Fibroblast of lung (primary cell): Measurements from ENCODE around the gene LARP1. TPM values are rescaled to one million over a fixed set of nuclear protein-coding genes. Genes with fewer than 3 reads are reported as not detected.

Source experiments
- DNase-seq, 2 donors: peaks; one replicate each; pipeline versions ENCODE4 v3.0.0 to v3.0.0-alpha.2; 2010; ENCODE audit warnings: low read depth in 2 of 2
- H2AFZ ChIP-seq: 2 replicates; pipeline ENCODE4 v1.5.1; 2012; ENCODE audit warnings: low read length, control low read depth, inconsistent platforms
- H3K27ac ChIP-seq: 2 replicates; pipeline ENCODE4 v1.5.1; 2011; ENCODE audit warnings: low read length, control low read depth; ENCODE audit not compliant: insufficient read depth
- H3K27me3 ChIP-seq: 2 replicates; pipeline ENCODE4 v1.5.1; 2011; ENCODE audit warnings: mild to moderate bottlenecking, low read length; ENCODE audit not compliant: control insufficient read depth, insufficient read depth
- H3K36me3 ChIP-seq: 2 replicates; pipeline ENCODE4 v1.5.1; 2011; ENCODE audit warnings: low read length; ENCODE audit not compliant: control insufficient read depth, insufficient read depth
- H3K4me1 ChIP-seq: 2 replicates; pipeline ENCODE4 v1.5.1; 2011; ENCODE audit warnings: low read length; ENCODE audit not compliant: control insufficient read depth, insufficient read depth; ENCODE audit errors: extremely low read depth
- H3K4me2 ChIP-seq: 2 replicates; pipeline ENCODE4 v1.5.1; 2011; ENCODE audit warnings: low read length, control low read depth; ENCODE audit not compliant: insufficient read depth; ENCODE audit errors: extremely low read depth
- H3K4me3 ChIP-seq, 4 experiments: fragments of 200-600 bp in 1 of 4; sonication (generic) in 1 of 4; replicated peaks in 1 of 4; 2 replicates each; pipeline ENCODE4 v1.5.1; 2011 to 2016; ENCODE audit warnings: low read length in 4 of 4, low read depth in 3 of 4, mild to moderate bottlenecking in 3 of 4, control low read depth in 2 of 4, inconsistent platforms in 1 of 4, mixed read lengths in 1 of 4; ENCODE audit not compliant: insufficient read depth in 1 of 4; ENCODE audit errors: control extremely low read depth in 1 of 4
- H3K79me2 ChIP-seq: 2 replicates; pipeline ENCODE4 v1.5.1; 2012; ENCODE audit warnings: mild to moderate bottlenecking, low read length, inconsistent platforms; ENCODE audit not compliant: control insufficient read depth, insufficient read depth
- H3K9ac ChIP-seq: 2 replicates; pipeline ENCODE4 v1.5.1; 2011; ENCODE audit warnings: mild to moderate bottlenecking, low read length, control low read depth; ENCODE audit not compliant: insufficient read depth
- H3K9me3 ChIP-seq: 2 replicates; pipeline ENCODE4 v1.5.1; 2012; ENCODE audit warnings: low read depth, low read length; ENCODE audit not compliant: control insufficient read depth, insufficient read depth
- H4K20me1 ChIP-seq: 2 replicates; pipeline ENCODE4 v1.5.1; 2011; ENCODE audit warnings: low read length; ENCODE audit not compliant: control insufficient read depth, insufficient read depth; ENCODE audit errors: extremely low read depth
- CTCF ChIP-seq, 2 donors: IDR thresholded peaks in 1 of 2; conservative IDR thresholded peaks in 1 of 2; 1 replicate in 1 of 2; 2 replicates in 1 of 2; pipeline ENCODE4 v1.5.1; 2011 to 2012; ENCODE audit warnings: low read length in 2 of 2, control low read depth in 1 of 2, inconsistent platforms in 1 of 2, low read depth in 1 of 2, mild to moderate bottlenecking in 1 of 2
- EZH2 ChIP-seq: IDR thresholded peaks from 2 replicates; pipeline ENCODE4 v1.5.1; 2012; ENCODE audit warnings: low read length, control low read depth, mild to moderate bottlenecking; ENCODE audit errors: missing control alignments
- polyA plus RNA-seq, 2 donors: library from polyadenylated mRNA; depleted of rRNA in 1 of 2; stranded (reverse) in 1 of 2; unstranded in 1 of 2; fragments of >200 nt; gene quantifications; 2 replicates each; pipeline ENCODE4 v1.2.1, GENCODE V29; 2011 to 2012; ENCODE audit warnings: missing spikeins in 1 of 2
- total RNA-seq: library from RNA; depleted of rRNA; stranded (reverse); fragments of >200 nt; gene quantifications from 2 replicates; pipeline ENCODE4 v1.2.1, GENCODE V29; 2014

LARP1 gene
- total and polyA plus RNA-seq, 2 donors (not counting 1 experiment from before 2014, with no cell fraction given) = 51.0 to 81.3 TPM

GRCh38 chr5:154771383-154771901 is 16.3 kb downstream of the LARP1 start:
- Histone ChIP-seq H3K27me3 (no peaks in the 10 kb centered on the region), H4K20me1 (peaks cover 12% of the 10 kb centered on the region), H3K9ac (no peak overlapping the region), H3K79me2 (peaks cover 97% of the 10 kb centered on the region), H3K27ac (peak overlapping the region; percentile 55), H3K9me3 (no peaks in the 10 kb centered on the region), H3K4me1 (peaks cover 11% of the 10 kb centered on the region), H3K36me3 (no peaks in the 10 kb centered on the region), H2AFZ (no peak overlapping the region), H3K4me2 (peak overlapping the region; percentile 59), H3K4me3 (peak overlapping the region in 2 of 4 experiments; percentile 8 to 30)
- DNase-seq = peak; percentile 89 to 96
- TF ChIP-seq CTCF (conservative IDR thresholded peaks at IDR 0.05 in 1 of 2, IDR thresholded peaks at IDR 0.05 in 1 of 2; ENCODE audit: low read depth in 1 of 2, low read length in 2 of 2) (no peak), EZH2 (no peak)

GRCh38 chr5:154773326-154773725 is 18.1 kb downstream of the LARP1 start:
- H3K79me2 ChIP-seq = peaks cover 95% of the 10 kb centered on the region
- no peaks in the 10 kb centered on the region for H3K36me3 ChIP-seq
- no peak overlapping the region for H3K27ac ChIP-seq
- peaks cover 12% of the 10 kb centered on the region for H4K20me1 ChIP-seq
- TF ChIP-seq CTCF (conservative IDR thresholded peaks at IDR 0.05 in 1 of 2, IDR thresholded peaks at IDR 0.05 in 1 of 2; ENCODE audit: low read depth in 1 of 2, low read length in 2 of 2) (no peak), EZH2 (no peak)
- DNase-seq = no peak
- H3K9ac ChIP-seq = no peak overlapping the region
- H3K4me3 ChIP-seq = no peak overlapping the region
- H3K4me1 ChIP-seq = peaks cover 11% of the 10 kb centered on the region
- no peaks in the 10 kb centered on the region for H3K9me3 ChIP-seq
- H3K4me2 ChIP-seq = no peak overlapping the region
- H3K27me3 ChIP-seq = no peaks in the 10 kb centered on the region
- no peak overlapping the region for H2AFZ ChIP-seq

DNA sequence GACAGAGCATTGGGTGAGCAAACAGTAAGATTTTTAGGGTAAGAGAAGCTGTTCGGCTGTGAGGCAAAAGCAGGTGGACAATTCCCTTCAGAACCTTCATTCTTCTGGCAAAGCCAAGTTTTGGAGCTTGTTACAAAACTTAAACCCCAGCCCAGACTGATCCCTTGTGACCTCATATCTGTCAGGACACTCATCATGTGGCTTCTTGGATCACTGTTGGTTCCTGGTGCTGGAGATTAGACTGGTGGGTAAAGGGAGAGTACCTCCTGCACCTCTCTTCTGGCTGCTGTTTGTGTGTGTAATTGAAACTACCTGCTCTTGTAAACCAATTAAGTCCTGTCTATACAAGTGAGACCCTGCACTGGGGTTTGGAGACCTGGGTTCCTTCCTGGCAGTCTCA is 21.0 kb downstream of the LARP1 start:
- no peak for TF ChIP-seq EZH2
- TF ChIP-seq CTCF (conservative IDR thresholded peaks at IDR 0.05 in 1 of 2, IDR thresholded peaks at IDR 0.05 in 1 of 2; ENCODE audit: low read depth in 1 of 2, low read length in 2 of 2) = no peak
- peaks cover 5% of the 10 kb centered on the region for H4K20me1 ChIP-seq
- no peak overlapping the region for H3K27ac ChIP-seq
- H3K36me3 ChIP-seq = no peaks in the 10 kb centered on the region
- no peaks in the 10 kb centered on the region for H3K9me3 ChIP-seq
- no peak overlapping the region for H3K4me2 ChIP-seq
- H2AFZ ChIP-seq = no peak overlapping the region
- no peak overlapping the region for H3K4me3 ChIP-seq
- no peaks in the 10 kb centered on the region for H3K27me3 ChIP-seq
- peaks cover 95% of the 10 kb centered on the region for H3K79me2 ChIP-seq
- H3K9ac ChIP-seq = no peak overlapping the region
- peaks cover 10% of the 10 kb centered on the region for H3K4me1 ChIP-seq
- DNase-seq = no peak
